ENCODE results near the gene BOC.

Gene BOC

DNA sequence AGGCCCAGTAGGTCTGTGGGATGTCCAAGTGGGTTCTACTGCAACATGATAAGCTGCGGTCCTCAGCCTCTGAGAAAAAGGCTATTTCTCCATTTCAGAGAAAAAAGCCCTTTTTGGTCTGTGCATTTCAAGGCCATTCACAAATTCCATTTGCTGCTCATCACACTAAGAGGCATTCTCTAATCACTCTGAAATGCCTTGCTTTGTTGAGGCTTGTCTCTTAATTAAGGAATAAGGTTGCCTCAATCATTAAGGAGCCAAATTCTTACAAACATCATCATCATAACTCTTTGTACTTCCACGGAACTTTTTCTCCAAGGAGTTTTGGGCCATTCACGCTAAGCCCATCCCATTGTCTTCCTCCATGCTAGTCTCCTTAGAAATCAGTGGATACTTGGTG is 74.4 kb downstream of the BOC start:
- Histone ChIP-seq H3F3A (ENCODE audit: control insufficient read depth, insufficient read depth) (no peaks in the 10 kb centered on the region), H3K4me2 (ENCODE audit: low read length) (no peak overlapping the region), H3K9me2 (replicated peaks; ENCODE audit: control insufficient read depth, low read length) (no peaks in the 10 kb centered on the region), H3K27me3 (ENCODE audit: control insufficient read depth, low read length) (no peaks in the 10 kb centered on the region), H3K4me1 (ENCODE audit: control insufficient read depth, low read length) (no peaks in the 10 kb centered on the region), H3K4me3 (ENCODE audit: low read length) (no peak overlapping the region), H4K20me1 (ENCODE audit: control insufficient read depth, insufficient read depth, low read depth, low read length) (no peaks in the 10 kb centered on the region), H3K9me3 (ENCODE audit: control insufficient read depth, insufficient read depth, low read length) (no peaks in the 10 kb centered on the region), H3K36me3 (ENCODE audit: control insufficient read depth, low read length) (no peaks in the 10 kb centered on the region), H3K79me2 (ENCODE audit: control insufficient read depth, low read length) (no peaks in the 10 kb centered on the region), H3K27ac (ENCODE audit: low read depth, low read length) (no peak overlapping the region)
- TF ChIP-seq EZH2phosphoT487 (IDR thresholded peaks at IDR 0.05; ENCODE audit: borderline replicate concordance, low read length): no peak
- TF ChIP-seq CTCF (IDR thresholded peaks at IDR 0.05; ENCODE audit: low read depth, low read length, poor library complexity, severe bottlenecking): no peak

GRCh38 chr3:113286524-113286923 is 75.2 kb downstream of the BOC start:
- Histone ChIP-seq H3K4me1 (ENCODE audit: control insufficient read depth, low read length) (no peaks in the 10 kb centered on the region), H3K27ac (ENCODE audit: low read depth, low read length) (no peak overlapping the region), H4K20me1 (ENCODE audit: control insufficient read depth, insufficient read depth, low read depth, low read length) (no peaks in the 10 kb centered on the region), H3K4me2 (ENCODE audit: low read length) (no peak overlapping the region), H3K9me2 (replicated peaks; ENCODE audit: control insufficient read depth, low read length) (no peaks in the 10 kb centered on the region), H3K9me3 (ENCODE audit: control insufficient read depth, insufficient read depth, low read length) (no peaks in the 10 kb centered on the region), H3F3A (ENCODE audit: control insufficient read depth, insufficient read depth) (no peaks in the 10 kb centered on the region), H3K27me3 (ENCODE audit: control insufficient read depth, low read length) (no peaks in the 10 kb centered on the region), H3K79me2 (ENCODE audit: control insufficient read depth, low read length) (no peaks in the 10 kb centered on the region), H3K4me3 (ENCODE audit: low read length) (no peak overlapping the region), H3K36me3 (ENCODE audit: control insufficient read depth, low read length) (no peaks in the 10 kb centered on the region)
- TF ChIP-seq CTCF (IDR thresholded peaks at IDR 0.05; ENCODE audit: low read depth, low read length, poor library complexity, severe bottlenecking): no peak
- no peak for TF ChIP-seq EZH2phosphoT487 (IDR thresholded peaks at IDR 0.05; ENCODE audit: borderline replicate concordance, low read length)

DNA sequence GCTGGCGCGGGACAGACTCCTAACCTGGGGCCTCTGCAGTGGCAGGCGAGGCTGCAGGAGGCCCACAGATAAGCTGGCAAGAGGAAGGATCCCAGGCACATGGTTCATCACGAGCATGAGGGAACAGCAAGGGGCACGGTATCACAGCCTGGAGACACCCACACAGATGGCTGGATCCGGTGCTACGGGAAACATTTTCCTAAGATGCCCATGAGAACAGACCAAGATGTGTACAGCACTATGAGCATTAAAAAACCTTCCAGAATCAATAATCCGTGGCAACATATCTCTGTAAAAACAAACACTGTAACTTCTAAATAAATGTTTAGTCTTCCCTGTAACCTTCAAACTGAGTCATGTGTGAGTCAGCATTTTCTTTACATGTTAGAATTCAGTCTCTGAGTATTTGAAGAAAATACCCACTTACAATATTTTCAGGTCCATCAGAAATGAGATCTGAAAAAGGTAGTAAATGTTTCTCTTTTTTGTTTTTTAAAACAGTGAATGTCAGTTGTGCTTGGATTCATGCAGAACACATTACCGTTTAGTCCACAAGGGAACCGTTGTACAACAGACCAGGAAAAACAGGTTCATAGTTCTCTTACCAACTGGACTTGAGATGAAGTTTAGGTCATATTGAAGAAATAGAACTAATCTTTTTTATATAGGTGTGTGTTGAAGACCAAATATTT is 75.9 kb downstream of the BOC start:
- H3K4me1 ChIP-seq (ENCODE audit: control insufficient read depth, low read length): no peaks in the 10 kb centered on the region
- H3K36me3 ChIP-seq (ENCODE audit: control insufficient read depth, low read length): no peaks in the 10 kb centered on the region
- no peaks in the 10 kb centered on the region for H3K27me3 ChIP-seq (ENCODE audit: control insufficient read depth, low read length)
- no peaks in the 10 kb centered on the region for H4K20me1 ChIP-seq (ENCODE audit: control insufficient read depth, insufficient read depth, low read depth, low read length)
- H3K9me3 ChIP-seq (ENCODE audit: control insufficient read depth, insufficient read depth, low read length): no peaks in the 10 kb centered on the region
- H3F3A ChIP-seq (ENCODE audit: control insufficient read depth, insufficient read depth): no peaks in the 10 kb centered on the region
- no peak overlapping the region for H3K4me2 ChIP-seq (ENCODE audit: low read length)
- TF ChIP-seq CTCF (IDR thresholded peaks at IDR 0.05; ENCODE audit: low read depth, low read length, poor library complexity, severe bottlenecking) (no peak), EZH2phosphoT487 (IDR thresholded peaks at IDR 0.05; ENCODE audit: borderline replicate concordance, low read length) (no peak)
- H3K9me2 ChIP-seq (replicated peaks; ENCODE audit: control insufficient read depth, low read length): no peaks in the 10 kb centered on the region
- H3K27ac ChIP-seq (ENCODE audit: low read depth, low read length): no peak overlapping the region
- no peak overlapping the region for H3K4me3 ChIP-seq (ENCODE audit: low read length)
- no peaks in the 10 kb centered on the region for H3K79me2 ChIP-seq (ENCODE audit: control insufficient read depth, low read length)

Data from DOHH2 (cell line).